Measurements from ENCODE around the gene MROH9. TPM values are rescaled to one million over a fixed set of nuclear protein-coding genes. Genes with fewer than 3 reads are reported as not detected.
"Not testable (repeated sequence)": the region's sequence is repeated elsewhere in the genome, so short reads cannot be mapped to it uniquely, and the experiment has no call there.

The MROH9 gene
- total RNA-seq, 1 donor from 2014 or later = not detected

DNA sequence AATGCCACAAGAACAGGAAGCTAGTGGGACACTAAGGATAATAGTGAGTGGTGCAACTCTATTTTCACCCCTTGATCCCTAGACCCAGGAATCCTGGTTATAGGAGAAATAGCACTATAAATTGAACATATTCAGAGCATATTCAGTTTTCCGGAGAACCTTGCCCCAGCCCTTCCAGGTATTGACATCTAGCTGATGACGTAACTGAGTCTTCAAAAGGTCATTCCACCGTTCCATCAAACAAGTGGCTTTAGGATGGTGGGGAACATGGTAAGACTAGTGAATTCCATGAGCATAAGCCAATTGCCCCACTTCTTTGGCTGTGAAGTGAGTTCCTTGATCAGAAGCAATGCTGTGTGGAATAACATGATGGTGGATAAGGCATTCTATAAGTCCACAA lies 2.9 kb downstream of the MROH9 start:
- no peaks in the 10 kb centered on the region for H3K36me3 Mint-ChIP-seq
- H3K4me3 Mint-ChIP-seq = no peak overlapping the region
- no peaks in the 10 kb centered on the region for H3K9me3 Mint-ChIP-seq
- no peak overlapping the region for H3K27ac Mint-ChIP-seq
- no peaks in the 10 kb centered on the region for H3K27me3 Mint-ChIP-seq
- no peaks in the 10 kb centered on the region for H3K4me1 Mint-ChIP-seq (ENCODE audit: unreplicated experiment)
- no peak for DNase-seq (ENCODE audit: extremely low spot score, unreplicated experiment)
- TF ChIP-seq, protein P1, sequence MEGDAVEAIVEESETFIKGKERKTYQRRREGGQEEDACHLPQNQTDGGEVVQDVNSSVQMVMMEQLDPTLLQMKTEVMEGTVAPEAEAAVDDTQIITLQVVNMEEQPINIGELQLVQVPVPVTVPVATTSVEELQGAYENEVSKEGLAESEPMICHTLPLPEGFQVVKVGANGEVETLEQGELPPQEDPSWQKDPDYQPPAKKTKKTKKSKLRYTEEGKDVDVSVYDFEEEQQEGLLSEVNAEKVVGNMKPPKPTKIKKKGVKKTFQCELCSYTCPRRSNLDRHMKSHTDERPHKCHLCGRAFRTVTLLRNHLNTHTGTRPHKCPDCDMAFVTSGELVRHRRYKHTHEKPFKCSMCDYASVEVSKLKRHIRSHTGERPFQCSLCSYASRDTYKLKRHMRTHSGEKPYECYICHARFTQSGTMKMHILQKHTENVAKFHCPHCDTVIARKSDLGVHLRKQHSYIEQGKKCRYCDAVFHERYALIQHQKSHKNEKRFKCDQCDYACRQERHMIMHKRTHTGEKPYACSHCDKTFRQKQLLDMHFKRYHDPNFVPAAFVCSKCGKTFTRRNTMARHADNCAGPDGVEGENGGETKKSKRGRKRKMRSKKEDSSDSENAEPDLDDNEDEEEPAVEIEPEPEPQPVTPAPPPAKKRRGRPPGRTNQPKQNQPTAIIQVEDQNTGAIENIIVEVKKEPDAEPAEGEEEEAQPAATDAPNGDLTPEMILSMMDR (conservative IDR thresholded peaks at IDR 0.05) = no peak

DNA sequence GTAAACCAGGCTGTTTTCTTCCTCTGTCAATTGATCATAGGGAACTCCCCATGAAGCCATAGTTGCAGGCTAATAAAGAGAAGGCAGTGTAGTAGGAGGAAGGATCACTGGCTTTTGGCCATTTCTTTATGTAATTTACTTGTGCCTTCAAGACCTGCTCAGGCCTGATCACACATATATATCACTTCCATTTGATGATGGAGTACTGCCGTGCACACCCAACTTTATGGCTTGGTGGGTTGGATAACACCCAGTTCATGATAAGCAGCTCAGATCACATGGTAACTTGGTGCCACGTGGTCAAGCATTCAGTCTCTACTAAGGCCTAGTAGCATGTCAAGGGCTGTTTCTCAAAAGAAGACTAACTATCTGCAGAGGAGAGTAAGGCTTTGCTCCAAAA lies 4.1 kb downstream of the MROH9 start:
- TF ChIP-seq, protein P1 (conservative IDR thresholded peaks at IDR 0.05) = no peak
- no peak for DNase-seq (ENCODE audit: extremely low spot score, unreplicated experiment)
- Mint-ChIP-seq H3K27me3 (no peaks in the 10 kb centered on the region), H3K27ac (no peak overlapping the region), H3K4me3 (no peak overlapping the region), H3K36me3 (no peaks in the 10 kb centered on the region), H3K4me1 (ENCODE audit: unreplicated experiment) (no peaks in the 10 kb centered on the region), H3K9me3 (no peaks in the 10 kb centered on the region)

DNA sequence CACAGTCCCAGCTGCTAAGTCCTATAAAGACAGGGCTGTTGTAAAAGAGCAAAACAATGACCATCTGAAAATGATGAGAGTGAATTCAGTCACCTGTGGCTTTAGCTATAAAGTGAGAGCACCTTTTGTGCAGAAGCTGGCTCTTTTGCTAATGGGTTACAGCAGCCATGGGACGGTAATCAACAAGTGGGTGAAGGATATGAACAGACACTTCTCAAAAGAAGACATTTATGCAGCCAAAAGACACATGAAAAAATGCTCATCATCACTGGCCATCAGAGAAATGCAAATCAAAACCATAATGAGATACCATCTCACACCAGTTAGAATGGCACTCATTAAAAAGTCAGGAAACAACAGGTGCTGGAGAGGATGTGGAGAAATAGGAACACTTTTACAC lies 16.4 kb downstream of the MROH9 start:
- not testable (repeated sequence) for H3K27me3 Mint-ChIP-seq; H3K4me3 Mint-ChIP-seq; DNase-seq (ENCODE audit: extremely low spot score, unreplicated experiment); H3K36me3 Mint-ChIP-seq; H3K27ac Mint-ChIP-seq; H3K4me1 Mint-ChIP-seq (ENCODE audit: unreplicated experiment); H3K9me3 Mint-ChIP-seq

DNA sequence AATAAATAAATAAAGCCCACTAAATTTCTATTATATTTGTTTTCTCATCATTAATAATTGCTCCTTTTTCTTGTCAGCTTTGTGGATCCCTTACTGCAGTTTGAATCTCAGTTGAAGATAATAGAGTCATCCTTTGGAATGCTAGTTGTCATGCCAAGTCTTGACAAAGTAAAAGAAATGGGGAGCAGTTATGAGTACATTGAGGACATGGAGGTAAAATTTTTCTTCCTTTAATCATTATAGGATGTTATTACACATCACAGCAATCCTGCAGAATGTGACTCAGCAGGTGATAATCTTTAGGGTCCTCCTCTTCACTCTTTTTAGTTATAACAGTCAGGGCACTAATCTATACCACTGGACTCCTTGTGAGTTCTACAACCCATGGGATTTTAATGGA lies 24.1 kb downstream of the MROH9 start:
- Mint-ChIP-seq H3K4me3 (no peak overlapping the region), H3K27me3 (peaks cover 3% of the 10 kb centered on the region), H3K27ac (no peak overlapping the region), H3K36me3 (no peaks in the 10 kb centered on the region), H3K9me3 (no peaks in the 10 kb centered on the region), H3K4me1 (ENCODE audit: unreplicated experiment) (no peaks in the 10 kb centered on the region)
- DNase-seq (ENCODE audit: extremely low spot score, unreplicated experiment) = no peak
- TF ChIP-seq, protein P1 (conservative IDR thresholded peaks at IDR 0.05) = no peak

DNA sequence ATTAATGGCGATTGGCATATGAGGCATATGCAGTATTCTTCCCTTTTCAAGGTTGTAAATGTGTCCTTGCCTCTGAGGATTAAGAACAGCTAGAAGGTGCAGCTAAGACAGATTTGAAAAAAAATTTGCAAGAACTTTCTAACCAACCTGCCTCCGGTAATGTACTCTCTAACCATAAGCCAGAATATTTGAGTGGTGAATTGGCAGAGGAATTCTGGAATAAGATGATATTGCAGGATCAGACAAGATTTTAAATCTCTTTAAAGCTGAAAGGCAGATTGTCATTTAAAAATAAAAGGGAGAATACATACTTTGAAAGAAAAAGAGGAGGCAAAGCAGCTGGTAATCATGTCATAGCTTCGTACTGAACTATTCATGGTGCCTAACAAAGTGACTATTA lies 29.2 kb downstream of the MROH9 start:
- Mint-ChIP-seq H3K4me1 (ENCODE audit: unreplicated experiment) (no peaks in the 10 kb centered on the region), H3K9me3 (no peaks in the 10 kb centered on the region), H3K36me3 (no peaks in the 10 kb centered on the region), H3K4me3 (no peak overlapping the region), H3K27ac (no peak overlapping the region), H3K27me3 (peaks cover 11% of the 10 kb centered on the region)
- no peak for DNase-seq (ENCODE audit: extremely low spot score, unreplicated experiment)
- TF ChIP-seq, protein P1 (conservative IDR thresholded peaks at IDR 0.05) = no peak

DNA sequence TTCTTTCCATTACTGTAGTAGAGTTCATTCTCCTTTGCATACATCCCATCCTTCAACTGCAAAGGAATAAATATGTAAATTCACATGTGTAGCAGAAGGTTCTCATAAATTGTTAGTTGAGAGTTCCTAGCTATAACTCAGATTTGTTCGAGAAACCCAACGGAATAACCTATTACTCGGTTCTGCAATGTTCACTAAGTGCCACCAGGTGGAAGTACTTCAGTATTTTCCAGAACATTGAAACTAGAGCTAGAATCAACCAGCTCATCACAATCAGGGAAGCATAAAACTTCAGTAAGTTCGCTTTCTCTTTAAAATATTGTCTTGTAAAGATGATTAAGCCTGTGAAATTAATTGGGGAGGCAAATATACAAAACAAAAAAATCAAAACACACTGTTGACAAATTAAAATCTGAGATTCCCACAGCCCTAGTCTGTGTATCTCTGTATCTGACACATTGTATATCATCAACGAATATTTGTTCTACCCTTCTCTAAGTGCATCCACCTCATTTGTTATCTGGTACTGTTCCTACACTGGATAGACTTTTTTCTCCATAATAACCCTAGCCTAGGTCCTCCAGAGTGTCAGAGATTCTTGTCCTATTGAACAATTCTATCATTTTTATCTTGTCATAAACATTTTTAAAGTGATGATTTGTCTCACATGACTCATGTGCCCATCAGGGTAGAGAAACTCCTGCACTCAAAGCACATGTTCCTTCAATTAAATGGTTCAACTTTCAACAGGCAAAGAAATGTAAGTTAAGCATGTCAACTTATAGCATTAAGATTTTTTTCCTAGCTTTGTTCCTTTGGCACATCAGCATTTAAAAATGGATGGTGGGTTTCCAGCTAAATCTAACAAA lies 31.9 kb downstream of the MROH9 start:
- no peak overlapping the region for H3K4me3 Mint-ChIP-seq
- no peak for DNase-seq (ENCODE audit: extremely low spot score, unreplicated experiment)
- TF ChIP-seq, protein P1 (conservative IDR thresholded peaks at IDR 0.05) = peak; percentile 80
- H3K4me1 Mint-ChIP-seq (ENCODE audit: unreplicated experiment) = no peaks in the 10 kb centered on the region
- no peak overlapping the region for H3K27ac Mint-ChIP-seq
- no peaks in the 10 kb centered on the region for H3K9me3 Mint-ChIP-seq
- H3K27me3 Mint-ChIP-seq = peaks cover 11% of the 10 kb centered on the region
- H3K36me3 Mint-ChIP-seq = no peaks in the 10 kb centered on the region

All from type B pancreatic cell (in vitro differentiated cells).